CD4-positive, alpha-beta T cell treated with Interleukin-6 for 4 hours (primary cell): Measurements from ENCODE around the gene SLC6A4.
A peak's percentile ranks its signal among the peaks of the same experiment; 100 is the strongest.

ENCODE experiments used
- DNase-seq: peaks from one replicate; pipeline ENCODE4 v3.0.0-alpha.2; 2020; ENCODE audit warnings: mixed read lengths

The SLC6A4 gene

DNA sequence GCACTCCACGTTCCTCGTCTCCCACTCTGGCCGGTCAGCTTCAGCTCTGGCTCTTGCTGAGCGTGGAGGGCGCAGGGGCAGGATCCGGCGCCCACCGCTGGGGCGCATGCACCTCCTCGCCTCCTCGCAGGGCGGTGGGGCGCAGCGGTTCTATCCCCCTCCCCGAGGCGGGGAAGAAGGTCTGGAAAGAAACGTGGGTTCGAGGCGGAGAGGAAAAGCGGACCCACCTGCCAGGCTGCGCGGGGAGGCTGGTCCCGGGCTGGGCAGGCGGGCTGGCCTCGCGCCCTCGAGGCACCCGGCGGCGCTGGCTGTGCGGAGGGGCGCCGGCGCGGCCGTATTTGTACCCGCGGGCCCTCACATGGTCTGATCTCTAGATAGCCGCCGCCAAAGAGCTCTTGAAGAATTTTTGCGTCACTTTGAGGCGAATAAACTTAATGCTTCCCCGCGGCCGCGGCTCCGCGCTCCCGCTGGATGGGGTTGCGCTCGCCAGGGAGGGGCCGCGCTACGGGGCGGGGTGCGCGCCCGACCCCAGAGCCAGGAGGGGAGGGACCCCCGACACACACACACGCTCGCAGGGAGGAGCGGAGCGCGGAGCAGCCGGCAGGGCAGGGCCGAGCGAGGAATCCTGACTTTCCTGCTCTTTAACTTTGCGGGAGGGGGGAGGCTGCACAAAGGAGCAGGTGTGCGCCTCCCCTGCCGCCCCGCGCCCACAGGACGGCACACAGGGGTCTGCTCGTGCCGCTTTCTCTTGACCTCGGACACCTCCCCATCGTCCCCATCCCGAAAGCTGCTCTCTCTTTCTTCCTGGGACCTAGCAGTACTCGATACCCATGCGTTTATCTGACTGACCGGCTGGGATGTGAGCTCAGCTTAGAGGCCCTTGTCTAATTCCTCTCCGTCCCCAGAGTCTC is at the start of gene SLC6A4:
Gene SLC6A4, minus strand, starts transcription at position 312 of the 911 bp plus-strand sequence. CDS start 13,739 bp downstream, outside the sequence.
- DNase-seq, result no peak

DNA sequence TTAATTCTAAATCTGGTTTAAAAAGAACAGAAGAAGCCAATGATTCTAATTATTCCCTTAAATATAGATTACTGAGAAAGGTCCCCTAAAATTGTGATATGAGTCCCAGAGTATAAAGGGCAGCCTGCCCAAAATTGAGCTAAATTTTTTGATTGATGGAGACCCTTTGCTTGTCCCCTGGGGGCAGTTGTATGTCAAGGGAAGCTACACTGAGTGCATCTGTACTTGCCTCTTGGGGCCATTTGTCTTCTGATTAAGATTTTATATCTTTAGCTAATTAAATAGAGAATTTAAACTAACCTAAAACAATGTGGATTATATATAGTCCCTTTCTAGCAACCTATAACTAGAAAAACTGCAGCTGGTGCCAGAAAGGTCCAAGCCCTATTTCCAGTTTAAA is 43.7 kb upstream of the SLC6A4 start:
- no peak for DNase-seq

DNA sequence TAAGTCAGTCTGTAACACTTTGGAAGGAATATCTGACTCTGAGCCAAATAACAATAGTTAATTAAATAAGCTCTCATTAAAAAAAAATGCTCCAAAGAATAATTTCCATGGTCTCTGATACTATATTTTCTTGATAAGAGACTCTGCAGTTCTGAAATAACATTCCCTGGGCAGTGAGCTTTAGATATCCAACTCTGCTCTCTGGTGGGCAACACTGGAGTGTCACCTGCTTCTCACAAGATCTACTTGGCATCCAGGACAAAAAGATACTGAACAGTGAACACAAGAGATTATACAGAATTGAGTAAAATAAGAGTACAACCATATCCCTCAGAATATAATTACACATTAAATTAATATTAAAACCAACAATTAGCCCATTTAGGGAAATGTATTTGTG is 42.5 kb upstream of the SLC6A4 start:
- DNase-seq, result peak; percentile 11

DNA sequence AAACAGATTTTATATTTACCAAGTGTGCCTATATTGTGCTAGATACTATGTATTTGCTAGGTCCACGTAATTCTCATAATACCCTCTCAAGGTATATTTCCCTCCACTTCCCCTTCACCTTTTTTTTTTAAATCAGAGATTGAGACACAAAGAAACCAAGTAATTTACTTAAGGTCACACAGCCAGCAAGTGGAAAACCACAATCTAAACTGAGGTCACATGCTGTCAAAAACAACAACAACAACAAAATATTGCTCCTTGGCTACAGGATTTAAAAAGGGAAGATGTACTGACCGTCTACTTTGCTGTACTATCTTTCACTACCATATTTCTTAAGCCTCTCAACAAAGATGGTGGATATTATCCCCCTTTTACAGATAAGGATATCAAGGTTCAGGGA is 40.4 kb upstream of the SLC6A4 start:
- no peak for DNase-seq

DNA sequence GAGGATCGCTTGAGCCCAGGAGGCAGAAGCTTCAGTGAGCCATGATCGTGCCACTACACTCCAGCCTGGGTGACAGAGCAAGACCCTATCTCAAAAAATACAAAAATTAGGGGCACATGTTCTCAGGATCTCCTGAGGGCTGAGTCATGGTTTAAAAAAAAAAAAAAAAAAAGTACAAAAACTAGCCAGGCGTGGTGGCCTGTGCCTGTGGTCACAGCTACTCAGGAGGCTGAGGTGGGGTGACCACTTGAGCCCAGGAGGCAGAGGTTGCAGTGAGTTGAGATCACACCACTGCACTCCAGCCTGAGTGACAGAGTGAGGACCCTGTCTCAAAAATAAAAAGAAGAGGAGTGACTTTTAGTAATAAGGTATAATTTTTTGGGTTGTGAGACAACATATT is 39.4 kb upstream of the SLC6A4 start:
- DNase-seq, result no peak

DNA sequence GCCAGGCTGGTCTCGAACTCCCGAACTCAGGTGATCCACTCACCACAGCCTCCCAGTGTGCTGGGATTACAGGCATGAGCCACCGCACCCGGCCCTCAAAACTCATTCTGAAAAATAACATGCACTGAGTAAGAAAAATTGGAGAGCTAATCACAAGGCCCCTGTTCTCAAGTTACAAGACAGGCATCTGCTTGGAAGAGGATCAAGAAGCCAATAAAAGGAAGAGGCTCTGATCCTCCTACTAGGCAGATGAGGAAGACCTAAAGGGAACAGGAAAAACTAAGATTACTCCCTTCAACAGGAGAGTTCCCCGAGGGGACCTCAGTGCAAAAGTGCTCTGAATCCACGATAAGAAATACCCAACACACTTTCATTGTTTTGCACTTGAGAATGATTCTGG is 37.9 kb upstream of the SLC6A4 start:
- DNase-seq, result no peak

DNA sequence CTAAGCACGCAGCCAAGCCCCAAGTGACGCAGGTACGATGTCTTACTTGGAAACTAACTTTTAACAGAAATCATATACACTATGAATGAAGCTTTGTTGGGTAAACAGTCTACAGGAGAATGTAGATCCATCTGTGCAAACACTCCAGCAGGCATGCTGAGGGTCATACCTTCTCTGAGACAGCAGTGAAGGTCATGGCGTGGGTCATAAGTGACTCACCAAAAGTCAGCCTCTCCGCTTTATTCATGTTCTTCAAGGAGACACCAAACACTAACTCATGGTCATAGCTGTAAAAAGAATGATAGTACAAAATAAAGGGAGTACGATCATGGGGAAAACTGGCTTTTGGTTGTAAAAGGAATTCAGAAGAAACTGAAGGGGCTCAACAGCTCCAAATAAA is 35.6 kb upstream of the SLC6A4 start:
- no peak for DNase-seq

DNA sequence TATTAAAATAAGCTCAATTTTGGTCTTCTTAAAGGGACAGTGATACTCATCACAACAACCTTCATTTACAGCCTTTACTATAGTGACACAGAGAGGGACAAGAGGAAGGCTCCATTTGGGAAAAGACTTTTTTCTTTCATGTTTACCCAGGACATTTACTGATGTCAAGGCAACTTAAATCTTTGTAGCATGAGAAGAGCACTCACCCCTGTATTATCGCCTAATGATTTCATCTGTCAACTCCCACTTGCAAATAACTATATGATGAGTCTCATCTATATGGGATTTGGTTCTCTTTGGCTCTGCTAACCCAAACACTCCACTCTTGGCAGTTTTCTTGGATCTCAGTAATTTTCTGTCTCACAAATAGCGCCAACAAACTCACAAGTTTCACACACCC is 32.1 kb upstream of the SLC6A4 start:
- no peak for DNase-seq

DNA sequence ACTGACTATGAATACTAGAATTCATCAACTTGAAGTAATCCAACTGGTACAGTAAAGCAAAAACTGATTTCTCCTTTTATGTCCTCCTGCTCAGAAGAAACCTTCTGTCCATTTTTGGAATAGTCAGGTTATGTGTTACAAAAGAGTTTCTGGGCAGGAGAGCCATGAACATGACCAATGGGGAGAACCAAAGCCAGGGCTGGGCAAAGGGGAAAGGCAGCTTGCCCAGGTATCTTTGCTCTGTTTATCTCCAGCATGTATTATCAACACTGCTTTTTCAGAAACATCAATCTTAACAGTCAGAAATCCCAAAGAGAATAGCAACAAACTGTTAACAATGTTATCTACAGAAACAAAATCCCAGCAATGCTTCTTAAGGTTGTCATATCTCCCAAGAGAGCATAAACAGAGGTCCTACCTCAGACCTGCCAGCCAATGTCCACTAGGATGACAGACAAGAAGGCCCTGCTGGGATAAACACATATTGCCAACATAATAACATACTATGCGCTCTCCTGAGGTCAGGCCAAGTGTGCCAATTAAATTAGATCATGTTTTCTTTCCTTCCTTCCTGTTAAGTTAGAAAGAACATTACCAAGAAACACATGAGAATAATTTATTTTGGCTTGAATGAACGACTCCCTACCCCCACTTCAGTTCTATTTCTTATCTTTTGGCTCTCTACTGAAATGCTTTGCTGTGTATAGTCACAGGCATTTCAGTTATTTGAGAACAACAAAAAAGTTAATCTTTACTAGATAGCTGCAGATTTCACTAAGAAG is 28.2 kb upstream of the SLC6A4 start:
- DNase-seq, result no peak

DNA sequence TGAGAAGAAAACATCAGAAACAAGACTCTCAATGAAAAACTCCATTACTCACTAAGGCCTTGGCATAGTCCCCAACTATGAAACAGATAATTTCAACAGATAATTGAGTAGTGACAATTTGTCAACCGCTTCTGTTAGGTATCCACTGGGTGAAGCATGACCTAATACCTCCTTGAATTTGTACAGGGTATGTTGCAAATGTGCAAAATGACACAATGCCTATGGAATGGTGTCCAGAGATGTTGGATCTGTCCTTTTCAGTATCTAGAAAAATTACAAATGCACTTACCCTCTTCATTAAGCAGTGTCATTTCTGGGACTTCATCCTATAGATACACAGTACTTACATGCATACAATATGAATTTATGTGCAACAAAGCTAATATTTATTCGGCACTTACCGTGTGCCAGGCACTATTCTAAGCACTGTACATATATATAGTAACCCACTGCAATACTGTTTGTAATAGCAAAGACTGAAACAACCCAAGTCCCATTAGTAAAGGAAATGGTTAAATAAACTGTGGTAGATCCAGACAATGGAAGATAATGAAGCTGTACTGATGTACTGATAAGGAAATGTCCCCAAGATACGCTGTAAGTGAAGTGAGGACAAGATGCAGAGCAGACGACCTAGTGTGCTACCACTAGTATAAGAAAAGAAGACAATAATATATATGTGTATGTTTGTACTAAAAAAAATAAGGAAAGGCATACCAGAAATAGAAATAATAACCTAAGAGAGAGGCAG is 21.4 kb upstream of the SLC6A4 start:
- DNase-seq, result no peak

DNA sequence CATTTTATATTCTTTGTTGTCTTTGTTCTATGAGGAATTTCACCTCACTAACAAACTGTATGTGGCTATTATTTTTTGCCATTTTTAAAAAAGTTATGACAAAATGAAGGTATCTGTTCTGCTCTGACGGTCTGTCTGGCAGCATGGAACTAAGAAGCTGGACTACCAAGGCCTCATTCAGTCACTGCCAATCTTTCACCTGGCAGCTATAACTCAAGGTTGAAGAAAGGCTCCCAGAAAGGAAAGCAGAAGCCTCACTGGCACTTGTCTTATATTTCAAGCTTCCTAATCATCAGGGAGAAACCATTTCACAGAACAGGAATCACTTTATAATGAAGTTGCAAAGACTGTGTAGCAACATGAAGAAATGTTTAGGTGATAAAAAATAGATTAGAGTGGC is 18.7 kb upstream of the SLC6A4 start:
- DNase-seq, result no peak

DNA sequence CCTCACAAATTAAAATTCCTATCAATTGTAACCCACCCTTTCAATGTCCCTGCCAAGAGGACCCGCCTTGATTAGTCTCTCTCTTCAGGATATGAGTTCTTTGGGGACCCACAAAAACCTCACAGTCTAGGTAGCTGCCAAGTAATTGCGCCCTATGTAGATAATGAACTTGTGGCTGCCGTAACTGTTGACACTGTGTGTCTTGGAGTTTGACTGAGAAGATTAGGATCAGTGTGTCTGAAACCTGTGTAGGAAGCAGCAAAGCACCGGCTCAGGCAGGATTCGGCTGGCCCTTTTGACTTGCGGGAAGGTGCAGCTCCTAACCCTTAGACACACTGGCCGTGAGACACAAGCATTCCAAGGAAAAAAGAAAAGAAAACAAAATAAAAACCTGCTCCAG is 17.8 kb upstream of the SLC6A4 start:
- DNase-seq, result no peak

DNA sequence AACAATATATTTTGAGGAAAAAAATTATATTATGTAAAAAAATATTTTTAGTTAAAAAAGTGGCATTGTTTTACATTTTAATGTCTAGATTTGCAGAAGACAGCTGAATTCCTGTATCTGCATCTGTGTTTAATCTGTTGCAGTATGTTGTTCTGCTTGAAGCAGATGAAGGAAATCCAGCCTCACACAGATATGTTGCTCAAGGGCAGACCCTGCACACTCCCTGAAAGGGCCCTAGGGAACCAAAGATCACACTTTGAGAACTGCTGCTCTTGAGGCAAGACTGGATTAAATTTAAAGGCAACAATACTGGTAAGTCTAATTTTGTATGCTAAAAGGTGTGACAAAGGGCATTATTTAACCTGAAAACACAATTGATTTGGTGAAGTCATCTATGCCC is 16.4 kb upstream of the SLC6A4 start:
- DNase-seq, result no peak

DNA sequence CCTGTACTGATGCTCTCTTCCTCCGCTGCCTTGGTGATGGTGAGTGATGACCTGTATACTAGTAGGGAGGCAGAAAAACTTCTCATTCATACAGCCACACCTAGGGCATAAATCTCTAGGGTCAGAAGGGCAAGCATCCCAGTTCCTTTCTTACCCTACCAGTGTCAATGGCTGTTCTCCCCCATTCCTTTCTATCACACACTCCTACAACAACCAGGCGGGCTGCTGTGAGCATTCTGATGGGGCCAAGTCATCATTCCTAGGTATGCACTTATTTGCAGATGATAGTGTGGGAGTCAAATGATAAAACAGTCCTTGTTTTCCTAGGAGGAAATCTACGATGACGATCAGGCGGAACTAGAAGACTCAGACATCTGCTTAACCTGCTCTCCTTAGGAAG is 14.0 kb upstream of the SLC6A4 start:
- DNase-seq, result no peak

DNA sequence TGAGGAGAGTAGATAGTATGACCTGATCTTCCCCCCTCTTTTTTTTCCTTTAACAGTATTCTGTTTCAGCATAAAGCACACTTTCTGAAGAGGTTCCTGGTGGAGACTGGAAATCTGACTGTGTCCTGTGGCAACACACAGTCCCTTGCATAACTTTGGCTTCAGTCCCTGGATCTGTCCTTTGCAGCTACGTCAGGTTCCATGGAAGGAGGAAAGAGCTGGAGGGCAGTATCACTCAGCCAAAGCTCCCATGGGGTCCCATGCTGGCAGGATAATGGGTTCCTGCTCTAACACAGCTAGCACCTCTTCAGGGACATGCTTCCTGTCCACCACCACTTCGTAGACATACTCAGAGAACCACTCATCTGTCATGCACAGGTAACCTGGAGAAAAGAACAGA is 13.3 kb upstream of the SLC6A4 start:
- DNase-seq, result no peak

DNA sequence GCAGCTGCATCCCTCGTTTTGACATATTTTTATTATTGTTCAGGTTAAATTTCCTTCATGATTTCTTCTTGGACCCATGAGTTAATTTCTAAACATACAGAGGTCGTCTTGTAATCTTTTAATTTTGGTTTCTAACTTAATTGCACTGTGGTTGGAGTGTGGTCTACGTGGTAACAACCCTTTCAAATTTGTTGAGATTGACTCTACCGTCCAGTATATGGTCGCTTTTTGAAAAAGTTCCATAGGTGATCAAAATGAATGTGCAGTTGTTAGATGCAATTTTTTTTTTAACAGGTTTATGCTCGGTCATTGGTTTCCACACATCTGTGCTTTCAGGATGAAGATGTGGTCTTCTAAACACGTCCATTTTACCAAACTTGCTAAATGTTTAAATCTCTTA is 11.0 kb upstream of the SLC6A4 start:
- DNase-seq, result no peak

DNA sequence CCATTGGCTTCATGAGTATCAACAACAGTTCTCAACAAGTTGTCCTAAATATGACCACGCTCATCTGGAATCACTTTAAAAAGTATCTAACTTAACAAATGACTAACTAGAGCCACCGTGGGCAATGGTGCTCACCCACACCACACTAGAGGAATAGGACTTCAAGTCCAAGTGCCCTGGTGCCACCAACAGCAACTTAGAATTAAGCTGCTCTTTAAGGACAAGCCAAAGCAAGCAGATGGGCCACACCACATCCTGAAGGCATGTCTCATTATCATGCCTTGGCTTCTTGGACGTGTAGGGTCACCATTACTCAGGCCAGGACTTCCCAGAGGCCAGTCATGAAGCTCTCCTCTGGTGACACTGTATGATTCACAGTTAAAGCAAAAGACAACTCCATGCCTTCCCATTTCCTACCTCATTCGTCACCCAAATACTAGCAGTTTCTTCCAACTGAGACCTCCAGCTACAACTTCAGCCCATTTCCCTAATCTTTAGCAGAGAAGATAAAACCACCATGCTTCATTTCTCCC is 9.4 kb upstream of the SLC6A4 start:
- no peak for DNase-seq

DNA sequence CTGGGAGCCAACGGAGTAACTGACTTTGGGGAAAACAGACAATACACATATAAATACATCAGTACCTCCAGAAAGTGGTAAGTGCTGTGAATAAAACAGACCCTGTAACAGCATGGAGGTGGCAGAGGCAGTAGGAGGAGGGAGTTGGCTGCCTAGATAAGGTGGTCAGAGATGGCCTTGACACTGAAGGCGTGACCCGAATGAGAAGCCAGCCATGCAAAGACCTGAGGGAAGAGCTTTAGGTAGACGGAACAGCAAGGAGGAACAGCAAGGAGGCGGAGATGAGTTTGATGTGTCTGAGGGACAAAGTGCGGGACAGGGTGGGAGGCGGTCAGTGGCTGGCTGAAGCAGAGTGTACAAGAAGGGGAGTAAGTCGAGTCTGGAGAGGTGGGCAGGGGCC is 8.1 kb upstream of the SLC6A4 start:
- no peak for DNase-seq

DNA sequence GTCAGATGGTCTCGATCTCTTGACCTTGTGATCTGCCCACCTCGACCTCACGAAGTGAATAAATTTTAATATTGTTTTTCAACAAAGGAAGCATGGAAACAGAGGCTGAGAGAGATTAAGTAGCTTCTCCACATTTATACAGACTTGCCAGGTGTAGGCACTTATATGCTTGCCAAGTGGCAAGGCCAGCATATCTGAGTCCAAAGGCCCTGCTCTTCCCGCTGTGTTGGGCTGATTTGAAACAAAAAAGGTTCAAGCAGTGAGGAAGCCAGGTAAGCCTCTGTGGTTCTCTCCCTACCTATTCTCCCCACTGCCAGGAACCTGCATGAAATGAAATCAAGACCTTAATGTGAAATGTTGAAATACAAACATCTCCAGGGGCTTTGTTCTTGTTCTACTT is 7.5 kb upstream of the SLC6A4 start:
- no peak for DNase-seq

DNA sequence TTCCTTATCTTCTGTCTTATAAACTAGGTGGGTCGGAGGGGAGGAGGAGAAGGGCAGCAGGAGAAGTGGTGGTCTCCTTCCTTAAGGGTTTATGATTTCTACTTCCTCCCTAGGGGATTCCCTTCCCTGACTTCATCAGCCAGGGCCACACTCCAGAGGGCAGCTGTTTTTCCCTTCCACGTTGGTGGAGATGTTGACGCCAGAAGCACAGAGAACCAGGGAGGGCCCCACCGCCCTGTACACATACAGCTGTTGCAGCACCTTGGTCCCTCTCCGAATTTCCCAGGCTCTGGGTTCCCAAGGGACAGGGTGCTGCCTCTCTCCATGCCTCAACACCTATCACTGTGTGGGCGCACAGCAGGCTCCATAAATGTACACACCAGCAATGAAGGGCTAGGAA is 5.6 kb upstream of the SLC6A4 start:
- no peak for DNase-seq

DNA sequence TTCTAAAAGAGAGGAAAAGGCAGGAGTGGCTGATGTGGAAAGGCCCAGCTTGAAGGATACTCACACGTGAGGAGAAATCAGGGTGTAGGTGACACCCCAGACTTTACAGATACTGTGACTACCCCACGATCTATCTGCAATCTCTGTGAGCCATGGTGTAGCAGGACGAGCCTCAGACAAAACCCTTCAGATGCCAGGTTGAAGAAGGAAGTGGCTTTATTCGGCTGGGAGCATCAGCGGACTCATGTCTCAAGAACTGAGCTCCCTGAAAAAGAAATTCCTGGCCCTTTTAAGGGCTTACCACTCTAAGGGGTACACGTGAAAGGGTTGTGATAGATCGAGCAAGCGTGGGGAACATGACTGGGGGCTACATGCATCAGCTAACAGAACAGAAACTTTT is 4.7 kb upstream of the SLC6A4 start:
- DNase-seq, result no peak

DNA sequence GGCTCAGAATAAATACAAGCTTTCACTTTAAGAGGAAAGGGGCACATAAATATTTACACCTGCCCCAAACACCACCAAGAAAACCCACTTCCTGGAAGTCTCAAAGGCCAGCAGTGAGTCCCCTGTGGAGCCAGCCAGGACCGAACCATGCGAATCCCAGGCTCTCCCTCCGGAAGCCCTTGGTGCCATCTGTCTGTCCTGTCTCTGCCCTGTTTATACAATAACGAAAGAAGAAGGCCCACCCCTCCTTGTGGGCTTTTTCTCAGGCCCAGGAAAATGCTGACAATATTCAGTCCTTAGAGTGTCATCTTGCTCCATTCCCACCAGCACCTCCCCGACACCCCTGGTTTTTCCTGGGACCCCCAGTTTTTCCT is 3.6 kb upstream of the SLC6A4 start:
- DNase-seq, result no peak

DNA sequence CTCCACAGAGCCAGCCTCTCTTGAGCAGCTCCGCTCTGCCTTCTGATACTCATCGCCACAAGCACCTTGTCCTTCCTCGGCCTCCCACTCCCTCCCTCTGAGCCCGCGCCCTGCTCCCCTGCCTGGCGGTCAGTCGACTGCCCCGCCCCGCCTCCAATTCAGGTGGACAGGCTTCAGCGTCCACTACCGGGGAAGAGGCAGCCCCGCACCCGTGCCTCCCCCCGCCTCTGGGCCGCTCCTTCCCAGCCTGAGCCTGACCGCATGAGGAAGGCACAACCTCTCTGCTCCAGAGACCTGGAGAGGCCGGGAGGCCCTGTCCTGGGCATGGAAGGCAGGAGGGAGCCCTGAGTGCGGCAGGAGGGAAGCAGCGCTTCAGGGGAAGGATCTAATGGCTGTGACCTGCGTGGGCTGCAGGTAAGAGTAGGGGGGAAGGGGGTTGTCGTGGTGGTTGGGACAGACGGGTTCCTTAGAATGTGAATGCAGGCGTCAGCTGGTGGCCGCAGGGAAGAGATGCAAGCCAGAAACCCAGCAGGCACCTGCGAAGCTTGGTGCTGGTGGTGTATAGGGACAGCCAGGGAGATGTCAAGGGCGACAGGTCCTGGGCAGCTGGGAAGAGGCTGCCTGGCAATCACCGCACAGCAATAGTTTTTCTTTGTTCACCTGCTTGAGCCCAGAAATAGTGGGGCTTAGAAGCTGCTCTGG is 3.0 kb upstream of the SLC6A4 start:
- DNase-seq, result no peak
